NB4 (cell line): ENCODE data around the gene DDRGK1.

ENCODE experiments used
- CTCF ChIP-seq: IDR thresholded peaks from one replicate; pipeline ENCODE4 v1.5.1; 2012; ENCODE audit warnings: low read depth, low read length
- POLR2A ChIP-seq: IDR thresholded peaks from 2 replicates; pipeline ENCODE4 v1.6.1; 2011; ENCODE audit warnings: mild to moderate bottlenecking; ENCODE audit not compliant: insufficient read length; ENCODE audit errors: extremely low read depth

DNA sequence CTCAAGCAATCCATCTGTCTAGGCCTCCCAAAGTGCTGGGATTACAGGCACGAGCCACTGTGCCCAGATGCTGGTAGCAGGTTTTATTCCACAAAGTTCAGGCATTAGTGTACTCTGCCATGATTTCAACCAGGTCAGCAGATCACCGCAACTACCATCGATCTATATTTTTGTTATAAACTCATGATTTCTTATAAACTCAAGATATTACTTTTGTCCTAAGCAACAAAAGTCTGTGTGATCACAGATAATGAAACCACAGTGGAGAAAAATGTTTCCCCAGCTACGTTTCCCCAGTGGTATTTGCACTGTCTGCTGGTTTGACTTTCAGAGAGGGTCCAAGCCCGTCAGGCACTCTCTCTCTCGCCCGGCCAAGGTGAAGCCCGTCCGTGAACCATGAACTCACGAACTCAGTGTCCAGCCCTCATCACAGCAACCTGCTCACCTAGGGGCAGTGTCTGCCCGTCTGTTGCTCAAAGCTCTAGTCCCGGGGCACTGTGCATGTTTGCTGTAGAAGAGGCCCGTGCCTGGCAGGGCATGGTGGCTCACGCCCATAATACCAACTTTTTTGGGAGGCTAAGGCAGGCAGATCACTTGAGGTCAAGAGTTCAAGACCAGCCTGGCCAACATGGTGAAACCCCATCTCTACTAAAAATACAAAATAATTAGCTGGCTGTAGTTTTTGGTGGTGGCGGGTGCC is 27.6 kb upstream of the DDRGK1 start:
- TF ChIP-seq POLR2A, result no peak
- no peak for TF ChIP-seq CTCF
